Pancreas (tissue), 10 donors: ENCODE data around the gene POLH. TPM values are rescaled to one million over a fixed set of nuclear protein-coding genes. Genes with fewer than 3 reads are reported as not detected.
A peak's percentile ranks its signal among the peaks of the same experiment; 100 is the strongest.
"Not testable (repeated sequence)": the region's sequence is repeated elsewhere in the genome, so short reads cannot be mapped to it uniquely, and the experiment has no call there.

ENCODE experiments used
- ATAC-seq, 4 donors: fragments of 200-7000 bp; cut with Tn5 transposase; one replicate each; pipeline versions ENCODE4 v1.8.0 to v1.9.1; 2020; ENCODE audit warnings: mild to moderate bottlenecking in 4 of 4, moderate library complexity in 4 of 4
- DNase-seq, 6 donors: peaks; one replicate each; pipeline ENCODE4 v3.0.0-alpha.2; 2020
- FAIRE-seq: peaks from 2 replicates; lab custom pipeline; 2012; peaks lifted over from hg19 to GRCh38; lab: Jason Lieb, UNC
- H3K27ac ChIP-seq, 4 donors: fragments of 200-600 bp; sonication (generic); 1 replicate in 3 of 4; 2 replicates in 1 of 4; pipeline versions ENCODE4 v1.5.0 to v1.8.0; 2020
- H3K27me3 ChIP-seq, 4 donors: fragments of 200-600 bp; one replicate each; pipeline ENCODE4 v1.8.0; 2021
- H3K36me3 ChIP-seq, 3 donors: fragments of 200-600 bp; sonication (generic) in 1 of 3; one replicate each; pipeline versions ENCODE4 v1.5.0 to v1.8.0; 2020 to 2021
- H3K4me1 ChIP-seq, 3 donors: fragments of 200-600 bp; one replicate each; pipeline ENCODE4 v1.8.0; 2021
- H3K4me3 ChIP-seq, 4 donors: fragments of 200-600 bp; sonication (generic) in 2 of 4; one replicate each; pipeline versions ENCODE4 v1.5.0 to v1.8.0; 2020 to 2021
- H3K9me3 ChIP-seq, 4 donors: fragments of 200-600 bp; one replicate each; pipeline ENCODE4 v1.8.0; 2021
- CTCF ChIP-seq, 4 donors: fragments of 200-600 bp; sonication (generic) in 3 of 4; IDR thresholded peaks; one replicate each; pipeline versions ENCODE4 v1.5.0 to v1.8.0; 2021; ENCODE audit warnings: antibody characterized with exemption in 4 of 4
- WGBS, 2 donors: extraction: QIAGEN DNeasy Blood & Tissue Kit; methylation state at CpG; one replicate each; pipeline ENCODE4 v1.1.7; 2013; 5-methylcytosine and 5-hydroxymethylcytosine counted together
- intact Hi-C, 3 donors: fragments of 100-400 bp; cut with DNase I; formaldehyde crosslinking; loops; one replicate each; pipeline versions ENCODE4 v1.11.1 to v1.14.2; 2022
- polyA plus RNA-seq, 2 donors: library from polyadenylated mRNA; stranded (reverse); fragments of 200-250 nt; gene quantifications; one replicate each; pipeline ENCODE4 v1.2.3, GENCODE V29; 2013
- total RNA-seq, 6 donors: library from RNA; stranded (reverse); fragmentation: NEBNext Ultra II Directional in 4 of 6; extraction: Animal tissue kit (Norgen Biotek cat#: 25700) in 4 of 6; gene quantifications; one replicate each; pipeline versions ENCODE4 v1.2.1 to v1.2.4, GENCODE V29; 2021 to 2023
- donor health status: healthy with polysubstance abuse.
- donor health status: DM: no; HTN: no; CAD: no; lungs with moderate emphysema.
- donor health status: DM: no; HTN: no; CAD: no.
- donor health status: control.
- donor health status: control.
- donor health status: Bipolar disorder and iron deficiency.
- donor health status: DM: yes; HTN: yes; CAD: no.
- donor health status: DM: no; HTN: no; CAD: no.
- donor health status: DM: no; HTN: no; CAD: no.
- donor health status: DM: yes; HTN: yes; CAD: no.

Gene POLH
- total and polyA plus RNA-seq, 8 donors, result 1.9 to 12.6 (median 7.7) TPM

GRCh38 chr6:43645613-43645964, 69.6 kb downstream of the POLH start:
- Histone ChIP-seq H3K27me3 (no peaks in the 10 kb centered on the region), H3K4me1 (peaks cover 0 to 4% (median 0%) of the 10 kb centered on the region in 3 donors), H3K9me3 (no peaks in the 10 kb centered on the region), H3K27ac (no peak overlapping the region), H3K4me3 (peak overlapping the region in 3 of 4 donors; percentile 22 to 41 (median 26)), H3K36me3 (peaks cover 0 to 12% (median 11%) of the 10 kb centered on the region in 3 donors)
- TF ChIP-seq CTCF (IDR thresholded peaks at IDR 0.05), result no peak
- 20 to 26% methylated on average over 9 of the region's 9 CpGs for WGBS, 2 donors
- intact Hi-C loops, result no loop called here
- DNase-seq (no peak), ATAC-seq (no peak), FAIRE-seq (no peak)

GRCh38 chr6:43647613-43648012, 71.6 kb downstream of the POLH start:
- WGBS, 2 donors, result 78 to 90% methylated on average over 3 of the region's 3 CpGs
- no peak for FAIRE-seq
- ATAC-seq, result no peak
- TF ChIP-seq CTCF (IDR thresholded peaks at IDR 0.05), result no peak
- Histone ChIP-seq H3K36me3 (no peaks in the 10 kb centered on the region), H3K27me3 (no peaks in the 10 kb centered on the region), H3K4me1 (peaks cover 0 to 4% (median 0%) of the 10 kb centered on the region in 3 donors), H3K9me3 (no peaks in the 10 kb centered on the region), H3K27ac (no peak overlapping the region), H3K4me3 (no peak overlapping the region)
- intact Hi-C loops, result no loop called here
- no peak for DNase-seq

GRCh38 chr6:43648248-43648647, 72.3 kb downstream of the POLH start:
- no peaks in the 10 kb centered on the region for H3K9me3 ChIP-seq
- H3K27me3 ChIP-seq, result no peaks in the 10 kb centered on the region
- no peak overlapping the region for H3K27ac ChIP-seq
- DNase-seq, result no peak
- no peak for ATAC-seq
- no peak for TF ChIP-seq CTCF (IDR thresholded peaks at IDR 0.05)
- no peaks in the 10 kb centered on the region for H3K36me3 ChIP-seq
- intact Hi-C loops, result no loop called here
- H3K4me1 ChIP-seq, result peaks cover 0 to 4% (median 0%) of the 10 kb centered on the region in 3 donors
- WGBS, 2 donors, result 89 to 93% methylated on average over 2 of the region's 2 CpGs
- H3K4me3 ChIP-seq, result no peak overlapping the region
- FAIRE-seq, result no peak

GRCh38 chr6:43652822-43653221, 76.8 kb downstream of the POLH start:
- FAIRE-seq, H3K27me3 ChIP-seq, H3K9me3 ChIP-seq, intact Hi-C loops, DNase-seq, H3K36me3 ChIP-seq, H3K27ac ChIP-seq, H3K4me1 ChIP-seq, H3K4me3 ChIP-seq, ATAC-seq: not testable (repeated sequence)
- WGBS, 2 donors, result 84 to 92% methylated on average over 2 of the region's 2 CpGs

- Histone ChIP-seq H3K27ac (no peak overlapping the region), H3K27me3 (no peaks in the 10 kb centered on the region), H3K4me1 (no peaks in the 10 kb centered on the region), H3K9me3 (no peaks in the 10 kb centered on the region), H3K4me3 (no peak overlapping the region), H3K36me3 (no peaks in the 10 kb centered on the region)
- FAIRE-seq, result no peak
- TF ChIP-seq CTCF (IDR thresholded peaks at IDR 0.05), result no peak
- ATAC-seq, result no peak
- DNase-seq, result no peak
- WGBS, 2 donors, result 82 to 85% methylated on average over 3 of the region's 3 CpGs
- intact Hi-C loops, result no loop called here
Observed at GRCh38 chr6:43657221-43657802, 81.3 kb downstream of the POLH start.
